B cell (primary cell): ENCODE measurements around the gene LIPA.

Experiments
- EZH2 ChIP-seq: IDR thresholded peaks from 2 replicates; pipeline ENCODE4 v1.6.1; 2012; ENCODE audit warnings: borderline replicate concordance, low read depth, mild to moderate bottlenecking, moderate library complexity, low read length; ENCODE audit not compliant: insufficient read depth, poor library complexity, severe bottlenecking
- TF ChIP-seq, protein P1 (sequence below): fragments of 200-600 bp; IDR thresholded peaks from one replicate; pipeline ENCODE4 v1.8.0; 2022; ENCODE audit warnings: antibody characterized with exemption, mild to moderate bottlenecking

DNA sequence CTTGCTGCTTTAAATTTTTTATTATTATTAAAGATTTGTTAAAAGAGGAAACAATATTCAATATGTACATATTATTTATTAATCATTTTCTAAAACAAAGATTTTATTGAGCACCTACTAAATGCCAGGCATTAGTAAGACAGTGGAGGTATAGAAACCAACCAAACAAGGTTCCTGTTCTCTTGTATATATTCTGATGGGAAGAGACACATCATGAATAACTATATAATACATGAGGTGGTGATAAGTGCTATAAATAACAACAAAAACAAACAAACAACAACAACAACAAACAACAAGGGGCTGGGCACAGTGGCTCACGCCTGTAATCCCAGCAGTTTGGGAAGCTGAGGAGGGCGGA is 630 bp upstream of the LIPA start:
- TF ChIP-seq, protein P1, sequence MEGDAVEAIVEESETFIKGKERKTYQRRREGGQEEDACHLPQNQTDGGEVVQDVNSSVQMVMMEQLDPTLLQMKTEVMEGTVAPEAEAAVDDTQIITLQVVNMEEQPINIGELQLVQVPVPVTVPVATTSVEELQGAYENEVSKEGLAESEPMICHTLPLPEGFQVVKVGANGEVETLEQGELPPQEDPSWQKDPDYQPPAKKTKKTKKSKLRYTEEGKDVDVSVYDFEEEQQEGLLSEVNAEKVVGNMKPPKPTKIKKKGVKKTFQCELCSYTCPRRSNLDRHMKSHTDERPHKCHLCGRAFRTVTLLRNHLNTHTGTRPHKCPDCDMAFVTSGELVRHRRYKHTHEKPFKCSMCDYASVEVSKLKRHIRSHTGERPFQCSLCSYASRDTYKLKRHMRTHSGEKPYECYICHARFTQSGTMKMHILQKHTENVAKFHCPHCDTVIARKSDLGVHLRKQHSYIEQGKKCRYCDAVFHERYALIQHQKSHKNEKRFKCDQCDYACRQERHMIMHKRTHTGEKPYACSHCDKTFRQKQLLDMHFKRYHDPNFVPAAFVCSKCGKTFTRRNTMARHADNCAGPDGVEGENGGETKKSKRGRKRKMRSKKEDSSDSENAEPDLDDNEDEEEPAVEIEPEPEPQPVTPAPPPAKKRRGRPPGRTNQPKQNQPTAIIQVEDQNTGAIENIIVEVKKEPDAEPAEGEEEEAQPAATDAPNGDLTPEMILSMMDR = no peak
- TF ChIP-seq EZH2 = no peak
